HepG2 (cell line): ENCODE data around the gene ALDH1L2.

ENCODE experiments used
- ASH2L ChIP-seq: fragments of 300-600, 200-600 bp; sonication (generic); IDR thresholded peaks from 2 replicates; pipeline ENCODE4 v1.7.0; 2017; ENCODE audit warnings: low read depth, mild to moderate bottlenecking, moderate library complexity, mixed read lengths, low read length; ENCODE audit not compliant: insufficient read length
- CREB1 ChIP-seq, 2 experiments: fragments of 450-650 bp in 1 of 2; IDR thresholded peaks; 2 replicates each; pipeline ENCODE4 v1.6.1; 2016 to 2017; ENCODE audit warnings: control low read depth in 1 of 2, mild to moderate bottlenecking in 1 of 2, missing compliant biosample characterization in 1 of 2, missing genetic modification characterization in 1 of 2
- POLR2A ChIP-seq, 2 experiments: IDR thresholded peaks; 2 replicates each; pipeline ENCODE4 v1.6.1; 2011; ENCODE audit warnings: low read depth in 2 of 2, low read length in 2 of 2, mild to moderate bottlenecking in 1 of 2, moderate library complexity in 1 of 2; ENCODE audit not compliant: insufficient read depth in 1 of 2
- POLR2AphosphoS2 ChIP-seq: IDR thresholded peaks from 2 replicates; pipeline ENCODE4 v1.6.1; 2011; ENCODE audit warnings: low read depth, low read length, improper control_type of control experiment
- TCF7L2 ChIP-seq: IDR thresholded peaks from 2 replicates; pipeline ENCODE4 v1.6.1; 2011; ENCODE audit warnings: mild to moderate bottlenecking, low read depth, low read length, moderate library complexity
- ZFAT ChIP-seq: sonication (generic); formaldehyde crosslinking; conservative IDR thresholded peaks from 2 replicates; pipeline ENCODE4 v1.8.1; 2023; ENCODE audit warnings: missing genetic modification reagents, inconsistent platforms
- ZSCAN20 ChIP-seq: sonication (generic); formaldehyde crosslinking; IDR thresholded peaks from 2 replicates; pipeline ENCODE4 v1.4.0; 2020; ENCODE audit warnings: missing genetic modification reagents, mild to moderate bottlenecking, borderline replicate concordance
- TF ChIP-seq, protein P1 (sequence below): sonication (generic); formaldehyde crosslinking; IDR thresholded peaks from 2 replicates; pipeline ENCODE4 v1.5.0; 2020; ENCODE audit warnings: mild to moderate bottlenecking, missing genetic modification reagents, moderate library complexity

DNA sequence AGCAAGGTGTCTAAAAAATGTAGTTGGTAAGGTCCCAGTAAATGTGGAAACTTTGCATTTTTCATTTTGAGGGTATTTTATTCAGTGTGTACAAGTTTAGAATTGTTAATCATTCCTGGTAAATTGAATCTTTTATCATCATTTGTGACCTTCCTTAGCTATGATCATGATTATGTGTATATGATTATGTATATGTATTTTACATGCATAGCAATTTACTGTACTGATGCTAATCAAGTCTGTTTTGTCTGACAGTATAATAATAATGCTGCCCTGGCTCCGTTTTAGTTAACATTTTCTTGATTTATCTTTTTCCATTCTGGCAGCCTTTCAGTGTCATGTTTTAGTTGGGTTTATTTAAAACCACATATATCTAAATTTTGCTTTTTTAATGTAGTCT lies 32.7 kb upstream of the ALDH1L2 start:
- TF ChIP-seq POLR2AphosphoS2 (no peak), CREB1 (IDR thresholded peaks at IDR 0.05) (no peak), CREB1 (CRISPR knock-in tag; IDR thresholded peaks at IDR 0.05) (no peak), ZSCAN20 (CRISPR knock-in tag) (no peak), TCF7L2 (no peak), ZFAT (CRISPR knock-in tag) (no peak), ASH2L (no peak), POLR2A (IDR thresholded peaks at IDR 0.05; ENCODE audit: insufficient read depth in 1 of 2, low read depth in 2 of 2, low read length in 2 of 2) (no peak)
- TF ChIP-seq, protein P1, sequence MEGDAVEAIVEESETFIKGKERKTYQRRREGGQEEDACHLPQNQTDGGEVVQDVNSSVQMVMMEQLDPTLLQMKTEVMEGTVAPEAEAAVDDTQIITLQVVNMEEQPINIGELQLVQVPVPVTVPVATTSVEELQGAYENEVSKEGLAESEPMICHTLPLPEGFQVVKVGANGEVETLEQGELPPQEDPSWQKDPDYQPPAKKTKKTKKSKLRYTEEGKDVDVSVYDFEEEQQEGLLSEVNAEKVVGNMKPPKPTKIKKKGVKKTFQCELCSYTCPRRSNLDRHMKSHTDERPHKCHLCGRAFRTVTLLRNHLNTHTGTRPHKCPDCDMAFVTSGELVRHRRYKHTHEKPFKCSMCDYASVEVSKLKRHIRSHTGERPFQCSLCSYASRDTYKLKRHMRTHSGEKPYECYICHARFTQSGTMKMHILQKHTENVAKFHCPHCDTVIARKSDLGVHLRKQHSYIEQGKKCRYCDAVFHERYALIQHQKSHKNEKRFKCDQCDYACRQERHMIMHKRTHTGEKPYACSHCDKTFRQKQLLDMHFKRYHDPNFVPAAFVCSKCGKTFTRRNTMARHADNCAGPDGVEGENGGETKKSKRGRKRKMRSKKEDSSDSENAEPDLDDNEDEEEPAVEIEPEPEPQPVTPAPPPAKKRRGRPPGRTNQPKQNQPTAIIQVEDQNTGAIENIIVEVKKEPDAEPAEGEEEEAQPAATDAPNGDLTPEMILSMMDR (CRISPR knock-in tag) = no peak
